RWPE2 (cell line): ENCODE results near the gene RAB3D.
A peak's percentile ranks its signal among the peaks of the same experiment; 100 is the strongest.

Experiments
- ATAC-seq: fragments of 200-7000 bp; cut with Tn5 transposase; 3 replicates; pipeline ENCODE4 v1.9.1; 2021; ENCODE audit warnings: low read depth
- DNase-seq: peaks from one replicate; pipeline ENCODE4 v3.0.0-alpha.2; 2020; ENCODE audit warnings: low spot score
- H3K27ac ChIP-seq: fragments of 450-650 bp; 2 replicates; pipeline ENCODE4 v1.5.1; 2017; ENCODE audit warnings: mild to moderate bottlenecking; ENCODE audit not compliant: poor library complexity, severe bottlenecking
- H3K27me3 ChIP-seq: fragments of 250-450 bp; sonication (Bioruptor Pico); 2 replicates; pipeline ENCODE4 v1.5.1; 2021; ENCODE audit warnings: mild to moderate bottlenecking, moderate library complexity; ENCODE audit not compliant: insufficient read depth, poor library complexity, severe bottlenecking
- H3K36me3 ChIP-seq: fragments of 250-450 bp; sonication (Bioruptor Pico); 2 replicates; pipeline ENCODE4 v1.5.1; 2020; ENCODE audit warnings: low read depth, mild to moderate bottlenecking, moderate library complexity
- H3K4me1 ChIP-seq: fragments of 250-450 bp; sonication (Bioruptor Pico); 2 replicates; pipeline ENCODE4 v1.5.1; 2021; ENCODE audit warnings: mild to moderate bottlenecking, moderate library complexity; ENCODE audit not compliant: insufficient read depth, poor library complexity, severe bottlenecking
- H3K4me3 ChIP-seq: fragments of 250-450 bp; sonication (Bioruptor Pico); 2 replicates; pipeline ENCODE4 v1.5.1; 2021; ENCODE audit warnings: mild to moderate bottlenecking, moderate library complexity; ENCODE audit not compliant: severe bottlenecking
- H3K9me3 ChIP-seq: fragments of 250-450 bp; sonication (Bioruptor Pico); 2 replicates; pipeline ENCODE4 v1.5.1; 2021; ENCODE audit warnings: mild to moderate bottlenecking, moderate library complexity; ENCODE audit not compliant: severe bottlenecking
- TF ChIP-seq, protein P1 (sequence below): fragments of 450-650 bp; IDR thresholded peaks from one replicate; pipeline ENCODE4 v1.5.1; 2017; ENCODE audit warnings: mild to moderate bottlenecking, moderate library complexity; ENCODE audit not compliant: poor library complexity, severe bottlenecking

The RAB3D gene, protein sequence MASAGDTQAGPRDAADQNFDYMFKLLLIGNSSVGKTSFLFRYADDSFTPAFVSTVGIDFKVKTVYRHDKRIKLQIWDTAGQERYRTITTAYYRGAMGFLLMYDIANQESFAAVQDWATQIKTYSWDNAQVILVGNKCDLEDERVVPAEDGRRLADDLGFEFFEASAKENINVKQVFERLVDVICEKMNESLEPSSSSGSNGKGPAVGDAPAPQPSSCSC

DNA sequence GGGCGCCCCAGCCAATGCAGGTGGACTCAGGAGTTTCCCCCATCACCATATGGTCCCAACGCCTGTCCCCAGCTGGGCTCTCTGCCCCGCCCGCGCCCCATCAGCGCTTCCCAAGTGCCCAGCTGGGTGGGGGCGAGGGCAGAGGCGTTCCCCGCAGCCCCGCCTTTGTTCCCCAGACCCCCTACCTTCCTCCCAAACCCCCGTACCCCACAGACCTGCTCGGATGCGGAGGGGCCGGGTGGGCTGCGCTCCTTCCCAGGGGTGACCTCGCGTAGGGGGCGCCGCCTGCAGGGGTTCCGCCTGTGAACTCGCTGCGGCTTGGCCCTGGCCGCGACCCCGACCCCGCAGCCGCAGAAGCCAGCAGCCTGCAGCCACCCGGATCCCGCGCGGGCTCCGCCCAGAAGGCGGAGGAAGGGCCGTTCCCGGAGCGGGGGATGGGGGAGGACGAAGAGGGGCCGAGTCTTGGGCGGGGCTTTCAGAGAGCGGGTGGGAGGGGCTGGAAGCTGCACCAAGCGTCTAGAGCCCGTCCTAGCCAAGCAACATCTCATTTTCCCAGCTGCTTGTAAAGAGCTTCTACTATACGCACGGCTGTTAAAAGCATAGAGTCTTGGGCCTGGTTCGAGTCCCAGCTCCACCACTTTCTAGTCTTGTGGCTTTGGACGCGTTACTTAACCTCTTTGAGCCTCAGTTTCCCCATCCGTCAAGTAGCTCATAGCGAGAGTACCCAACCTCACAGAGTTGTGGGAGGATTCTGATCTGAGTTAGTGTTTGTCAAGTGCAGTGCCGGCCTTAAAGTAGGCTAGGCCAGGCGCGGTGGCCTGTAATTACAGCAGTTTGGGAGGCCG, at the start of gene RAB3D:
Gene RAB3D, minus strand, starts transcription at position 404 of the 845 bp plus-strand sequence. CDS start 2,258 bp downstream, outside the sequence.
- TF ChIP-seq, protein P1, sequence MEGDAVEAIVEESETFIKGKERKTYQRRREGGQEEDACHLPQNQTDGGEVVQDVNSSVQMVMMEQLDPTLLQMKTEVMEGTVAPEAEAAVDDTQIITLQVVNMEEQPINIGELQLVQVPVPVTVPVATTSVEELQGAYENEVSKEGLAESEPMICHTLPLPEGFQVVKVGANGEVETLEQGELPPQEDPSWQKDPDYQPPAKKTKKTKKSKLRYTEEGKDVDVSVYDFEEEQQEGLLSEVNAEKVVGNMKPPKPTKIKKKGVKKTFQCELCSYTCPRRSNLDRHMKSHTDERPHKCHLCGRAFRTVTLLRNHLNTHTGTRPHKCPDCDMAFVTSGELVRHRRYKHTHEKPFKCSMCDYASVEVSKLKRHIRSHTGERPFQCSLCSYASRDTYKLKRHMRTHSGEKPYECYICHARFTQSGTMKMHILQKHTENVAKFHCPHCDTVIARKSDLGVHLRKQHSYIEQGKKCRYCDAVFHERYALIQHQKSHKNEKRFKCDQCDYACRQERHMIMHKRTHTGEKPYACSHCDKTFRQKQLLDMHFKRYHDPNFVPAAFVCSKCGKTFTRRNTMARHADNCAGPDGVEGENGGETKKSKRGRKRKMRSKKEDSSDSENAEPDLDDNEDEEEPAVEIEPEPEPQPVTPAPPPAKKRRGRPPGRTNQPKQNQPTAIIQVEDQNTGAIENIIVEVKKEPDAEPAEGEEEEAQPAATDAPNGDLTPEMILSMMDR = no peak
- Histone ChIP-seq H3K36me3 (peaks cover 26% of the 10 kb centered on the region), H3K4me3 (peak within 1 kb of the TSS; percentile 63), H3K9me3 (no peaks in the 10 kb centered on the region), H3K4me1 (peaks cover 4% of the 10 kb centered on the region), H3K27ac (peak within 1 kb of the TSS; percentile 42), H3K27me3 (no peaks in the 10 kb centered on the region)
- DNase-seq = peak; percentile 89
- ATAC-seq = peak; percentile 87

DNA sequence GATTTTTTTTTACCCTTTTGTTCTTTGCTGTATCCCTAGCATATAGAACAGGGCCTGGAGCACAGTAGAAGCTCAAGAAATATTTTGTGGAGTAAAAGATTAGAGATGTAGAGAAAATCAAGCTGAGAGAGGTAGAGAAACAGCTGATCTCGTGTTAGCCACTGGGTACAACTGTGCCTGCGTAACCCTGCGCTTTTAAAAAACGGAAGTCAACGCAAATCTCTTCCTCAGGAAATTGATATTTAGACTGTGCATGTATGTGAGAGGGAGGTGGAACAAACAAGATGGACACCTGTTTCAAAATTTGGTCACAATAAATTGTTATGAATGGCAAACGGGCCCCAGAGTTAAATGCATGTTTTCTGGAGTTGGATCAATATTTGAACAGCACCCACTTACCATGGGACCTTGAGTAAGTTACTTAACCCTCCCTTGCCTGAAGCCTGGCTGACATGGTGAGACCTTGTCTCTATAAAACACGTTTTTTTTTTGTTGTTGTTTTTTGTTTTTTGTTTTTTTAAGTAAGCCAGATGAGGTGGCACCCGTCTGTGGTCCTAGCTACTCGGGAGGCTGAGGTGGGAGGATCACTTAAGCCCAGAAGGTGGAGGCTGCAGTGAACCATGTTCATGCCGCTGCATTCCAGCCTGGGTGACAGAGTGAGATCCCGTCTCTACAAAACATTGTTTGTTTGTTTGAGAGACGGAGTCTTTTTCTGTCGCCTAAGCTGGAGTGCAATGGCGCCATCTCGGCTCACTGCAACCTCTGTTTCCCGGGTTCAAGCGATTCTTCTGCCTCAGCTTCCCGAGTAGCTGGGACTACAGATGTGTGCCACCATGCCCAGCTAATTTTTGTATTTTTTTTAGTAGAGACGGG, 47.9 kb upstream of the RAB3D start:
- H3K4me3 ChIP-seq = no peak overlapping the region
- no peaks in the 10 kb centered on the region for H3K9me3 ChIP-seq
- no peaks in the 10 kb centered on the region for H3K36me3 ChIP-seq
- H3K27me3 ChIP-seq = no peaks in the 10 kb centered on the region
- H3K27ac ChIP-seq = no peak overlapping the region
- ATAC-seq = no peak
- H3K4me1 ChIP-seq = no peaks in the 10 kb centered on the region
- TF ChIP-seq, protein P1 = no peak
- DNase-seq = no peak

DNA sequence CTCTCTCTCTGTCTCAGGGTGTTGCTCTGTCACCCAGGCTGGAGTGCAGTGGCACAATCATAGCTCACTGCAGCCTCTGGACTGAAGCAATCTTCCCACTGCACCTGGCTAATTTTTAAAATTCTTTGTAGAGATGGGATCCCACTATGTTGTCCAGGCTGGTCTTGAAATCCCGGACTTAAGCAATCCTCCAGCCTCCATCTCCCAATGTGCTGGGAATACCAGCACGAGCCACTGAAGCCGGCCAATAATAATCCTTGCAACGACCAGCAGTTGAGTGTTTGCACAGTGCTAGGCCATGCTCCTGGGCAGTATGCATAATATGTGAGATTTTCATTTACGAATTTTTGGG, 45.3 kb upstream of the RAB3D start:
- peaks cover 3% of the 10 kb centered on the region for H3K4me1 ChIP-seq
- no peak overlapping the region for H3K27ac ChIP-seq
- no peaks in the 10 kb centered on the region for H3K27me3 ChIP-seq
- ATAC-seq (no peak), DNase-seq (no peak)
- no peaks in the 10 kb centered on the region for H3K9me3 ChIP-seq
- no peaks in the 10 kb centered on the region for H3K36me3 ChIP-seq
- TF ChIP-seq, protein P1 = no peak
- no peak overlapping the region for H3K4me3 ChIP-seq

DNA sequence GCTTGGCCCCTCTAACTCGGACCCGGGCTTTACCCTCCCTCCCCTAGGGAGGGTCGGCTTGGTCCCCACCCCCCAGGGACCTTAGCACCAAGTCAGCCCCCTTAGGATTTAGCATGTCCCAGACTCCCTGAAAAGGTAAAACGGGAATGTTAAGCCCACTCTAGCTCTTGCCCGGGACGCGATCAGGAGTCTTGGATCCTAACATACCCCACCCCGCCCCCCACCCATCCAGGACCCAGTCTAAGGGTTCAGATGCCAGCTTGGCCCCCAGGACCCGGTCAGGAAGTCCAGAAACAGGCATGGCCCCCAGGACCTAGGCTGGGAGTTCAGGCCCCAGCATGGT, 44.2 kb upstream of the RAB3D start:
- H3K9me3 ChIP-seq = no peaks in the 10 kb centered on the region
- no peaks in the 10 kb centered on the region for H3K36me3 ChIP-seq
- no peaks in the 10 kb centered on the region for H3K27me3 ChIP-seq
- H3K4me1 ChIP-seq = peaks cover 7% of the 10 kb centered on the region
- ATAC-seq (no peak), DNase-seq (no peak)
- H3K4me3 ChIP-seq = peak overlapping the region; percentile 38
- TF ChIP-seq, protein P1 = no peak
- no peak overlapping the region for H3K27ac ChIP-seq
